Upper lobe of left lung (tissue), 6 donors: ENCODE results near the gene ZDHHC5. TPM values are rescaled to one million over a fixed set of nuclear protein-coding genes. Genes with fewer than 3 reads are reported as not detected.

Experiments used
- ATAC-seq, 2 donors: fragments of 200-7000 bp; cut with Tn5 transposase; one replicate each; pipeline ENCODE4 v1.9.1; 2022; ENCODE audit warnings: mild to moderate bottlenecking in 2 of 2, moderate library complexity in 2 of 2; ENCODE audit not compliant: low FRiP score in 2 of 2
- DNase-seq, 2 donors: peaks; one replicate each; pipeline ENCODE4 v3.0.0-alpha.2; 2019 to 2020
- H3K27ac ChIP-seq, 4 donors: fragments of 200-600 bp; sonication (generic); one replicate each; pipeline ENCODE4 v1.5.1; 2016 to 2019
- H3K27me3 ChIP-seq, 4 donors: fragments of 200-600 bp; sonication (generic); one replicate each; pipeline ENCODE4 v1.5.1; 2017 to 2019
- H3K36me3 ChIP-seq, 4 donors: fragments of 200-600 bp; sonication (generic); one replicate each; pipeline ENCODE4 v1.5.1; 2016 to 2019
- H3K4me1 ChIP-seq, 4 donors: fragments of 200-600 bp; sonication (generic); one replicate each; pipeline ENCODE4 v1.5.1; 2018 to 2019
- H3K4me3 ChIP-seq, 4 donors: fragments of 200-600 bp; sonication (generic); one replicate each; pipeline ENCODE4 v1.5.1; 2017 to 2019; ENCODE audit warnings: mild to moderate bottlenecking in 2 of 4, moderate library complexity in 1 of 4
- H3K9me3 ChIP-seq, 4 donors: fragments of 200-600 bp; sonication (generic); one replicate each; pipeline ENCODE4 v1.5.1; 2018 to 2019
- EP300 ChIP-seq, 4 donors: sonication (generic); formaldehyde crosslinking; IDR thresholded peaks; one replicate each; pipeline ENCODE4 v1.5.1; 2017; ENCODE audit warnings: antibody characterized with exemption in 4 of 4, control low read depth in 2 of 4
- POLR2A ChIP-seq, 4 donors: fragments of 450-650 bp; IDR thresholded peaks; one replicate each; pipeline ENCODE4 v1.5.1; 2016 to 2017; ENCODE audit warnings: antibody characterized with exemption in 4 of 4, mild to moderate bottlenecking in 2 of 4
- POLR2AphosphoS5 ChIP-seq, 2 donors: sonication (generic); formaldehyde crosslinking; IDR thresholded peaks; one replicate each; pipeline ENCODE4 v1.5.1; 2017; ENCODE audit warnings: antibody characterized with exemption in 2 of 2
- WGBS, 2 donors: methylation state at CpG; one replicate each; pipeline ENCODE4 v1.1.5; 2017 to 2018; 5-methylcytosine and 5-hydroxymethylcytosine counted together
- total RNA-seq, 6 donors: library from RNA; depleted of rRNA in 4 of 6; stranded (reverse); fragments of >200 nt in 4 of 6; gene quantifications; one replicate each; pipeline versions ENCODE4 v1.1.0 to v1.2.1, GENCODE V29; 2016 to 2021
- TF ChIP-seq, protein P1 (sequence below), 6 experiments: fragments of 450-650 bp in 4 of 6; fragments of 200-600 bp in 2 of 6; sonication (generic) in 2 of 6; IDR thresholded peaks; one replicate each; pipeline ENCODE4 v1.5.1; 2016 to 2019; ENCODE audit warnings: antibody characterized with exemption in 6 of 6
- donor health status: DM: no; HTN: no; CAD: no; lungs with moderate emphysema.
- donor health status: DM: no; HTN: yes; CAD: no; lungs with severe emphysema.

The ZDHHC5 gene
- total RNA-seq, 6 donors from 2014 or later = 45.1 to 81.9 (median 58.7) TPM

GRCh38 chr11:57638005-57638781 lies 29.7 kb upstream of the ZDHHC5 start:
- Histone ChIP-seq H3K36me3 (no peaks in the 10 kb centered on the region), H3K4me1 (peaks cover 25 to 36% (median 30%) of the 10 kb centered on the region in 4 donors), H3K4me3 (peak overlapping the region; percentile 56 to 86 (median 82)), H3K27ac (peak overlapping the region; percentile 81 to 90 (median 84)), H3K27me3 (no peaks in the 10 kb centered on the region), H3K9me3 (no peaks in the 10 kb centered on the region)
- ATAC-seq = peak; percentile 90 to 92
- WGBS, 2 donors = 0 to 1% methylated on average over 44 to 47 of the region's 47 CpGs
- TF ChIP-seq POLR2AphosphoS5 (IDR thresholded peaks at IDR 0.05) (peak; percentile 11 to 31), POLR2A (IDR thresholded peaks at IDR 0.05) (peak in 1 of 4 donors; percentile 43)
- TF ChIP-seq, protein P1, sequence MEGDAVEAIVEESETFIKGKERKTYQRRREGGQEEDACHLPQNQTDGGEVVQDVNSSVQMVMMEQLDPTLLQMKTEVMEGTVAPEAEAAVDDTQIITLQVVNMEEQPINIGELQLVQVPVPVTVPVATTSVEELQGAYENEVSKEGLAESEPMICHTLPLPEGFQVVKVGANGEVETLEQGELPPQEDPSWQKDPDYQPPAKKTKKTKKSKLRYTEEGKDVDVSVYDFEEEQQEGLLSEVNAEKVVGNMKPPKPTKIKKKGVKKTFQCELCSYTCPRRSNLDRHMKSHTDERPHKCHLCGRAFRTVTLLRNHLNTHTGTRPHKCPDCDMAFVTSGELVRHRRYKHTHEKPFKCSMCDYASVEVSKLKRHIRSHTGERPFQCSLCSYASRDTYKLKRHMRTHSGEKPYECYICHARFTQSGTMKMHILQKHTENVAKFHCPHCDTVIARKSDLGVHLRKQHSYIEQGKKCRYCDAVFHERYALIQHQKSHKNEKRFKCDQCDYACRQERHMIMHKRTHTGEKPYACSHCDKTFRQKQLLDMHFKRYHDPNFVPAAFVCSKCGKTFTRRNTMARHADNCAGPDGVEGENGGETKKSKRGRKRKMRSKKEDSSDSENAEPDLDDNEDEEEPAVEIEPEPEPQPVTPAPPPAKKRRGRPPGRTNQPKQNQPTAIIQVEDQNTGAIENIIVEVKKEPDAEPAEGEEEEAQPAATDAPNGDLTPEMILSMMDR (IDR thresholded peaks at IDR 0.05) = no peak
- peak; percentile 79 to 85 for DNase-seq

GRCh38 chr11:57638811-57639320 lies 29.0 kb upstream of the ZDHHC5 start:
- Histone ChIP-seq H3K27me3 (no peaks in the 10 kb centered on the region), H3K36me3 (no peaks in the 10 kb centered on the region), H3K9me3 (no peaks in the 10 kb centered on the region), H3K4me3 (peak overlapping the region; percentile 56 to 86 (median 82)), H3K4me1 (peaks cover 27 to 36% (median 32%) of the 10 kb centered on the region in 4 donors), H3K27ac (peak overlapping the region; percentile 81 to 90 (median 84))
- no peak for TF ChIP-seq POLR2AphosphoS5 (IDR thresholded peaks at IDR 0.05)
- no peak for TF ChIP-seq EP300 (IDR thresholded peaks at IDR 0.05)
- TF ChIP-seq, protein P1 (IDR thresholded peaks at IDR 0.05) = no peak
- no peak for TF ChIP-seq POLR2A (IDR thresholded peaks at IDR 0.05)
- ATAC-seq = peak in 1 of 2 donors; percentile 18
- DNase-seq = no peak
- WGBS, 2 donors = 0 to 1% methylated on average over 4 to 19 of the region's 19 CpGs

DNA sequence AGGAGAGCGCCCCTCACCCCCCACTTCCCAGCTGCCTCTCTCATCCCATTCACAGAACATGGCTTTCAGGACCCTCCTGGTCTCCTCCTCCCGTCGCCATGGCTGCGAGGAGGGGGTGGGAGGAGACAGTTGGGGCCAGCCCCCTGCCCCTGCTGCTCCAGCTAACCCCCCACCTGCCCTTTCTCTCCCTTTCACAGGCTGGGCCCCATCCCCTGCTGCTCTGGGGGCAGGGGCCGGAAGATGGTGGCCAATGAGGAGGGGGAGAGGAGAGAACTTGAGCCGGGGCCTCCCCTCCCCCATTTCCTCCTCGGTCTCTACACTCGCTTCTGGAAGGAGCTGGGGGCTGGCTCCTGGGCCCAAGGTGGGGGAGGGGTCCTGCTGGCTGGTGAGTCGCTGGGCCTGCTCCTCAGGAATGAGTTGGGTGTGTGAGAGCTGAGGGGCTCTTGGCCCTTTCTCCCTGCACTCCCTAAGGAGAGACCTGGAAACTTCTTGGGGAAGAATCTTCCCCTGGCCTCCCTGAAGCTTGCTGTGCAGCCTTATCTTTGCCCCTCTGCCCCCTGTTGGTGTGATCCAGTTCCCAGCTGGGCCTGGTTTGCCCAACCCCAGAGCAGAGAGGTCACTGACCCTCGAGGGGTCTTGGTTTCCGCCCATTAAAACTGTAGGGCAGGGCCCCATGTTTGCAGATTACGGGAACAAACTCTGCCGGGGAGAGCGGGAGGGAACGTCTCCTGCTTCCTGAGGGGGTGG lies 28.4 kb upstream of the ZDHHC5 start:
- ATAC-seq (no peak), DNase-seq (peak in 1 of 2 donors; percentile 50)
- WGBS, 2 donors = 11 to 17% methylated on average over 5 to 15 of the region's 15 CpGs
- Histone ChIP-seq H3K36me3 (no peaks in the 10 kb centered on the region), H3K4me1 (peaks cover 33 to 39% (median 36%) of the 10 kb centered on the region in 4 donors), H3K9me3 (no peaks in the 10 kb centered on the region), H3K27me3 (no peaks in the 10 kb centered on the region), H3K27ac (peak overlapping the region; percentile 21 to 90 (median 84)), H3K4me3 (peak overlapping the region; percentile 56 to 86 (median 82))
- no peak for TF ChIP-seq POLR2A (IDR thresholded peaks at IDR 0.05)
- no peak for TF ChIP-seq POLR2AphosphoS5 (IDR thresholded peaks at IDR 0.05)
- TF ChIP-seq EP300 (IDR thresholded peaks at IDR 0.05) = no peak
- TF ChIP-seq, protein P1 (IDR thresholded peaks at IDR 0.05) = no peak

DNA sequence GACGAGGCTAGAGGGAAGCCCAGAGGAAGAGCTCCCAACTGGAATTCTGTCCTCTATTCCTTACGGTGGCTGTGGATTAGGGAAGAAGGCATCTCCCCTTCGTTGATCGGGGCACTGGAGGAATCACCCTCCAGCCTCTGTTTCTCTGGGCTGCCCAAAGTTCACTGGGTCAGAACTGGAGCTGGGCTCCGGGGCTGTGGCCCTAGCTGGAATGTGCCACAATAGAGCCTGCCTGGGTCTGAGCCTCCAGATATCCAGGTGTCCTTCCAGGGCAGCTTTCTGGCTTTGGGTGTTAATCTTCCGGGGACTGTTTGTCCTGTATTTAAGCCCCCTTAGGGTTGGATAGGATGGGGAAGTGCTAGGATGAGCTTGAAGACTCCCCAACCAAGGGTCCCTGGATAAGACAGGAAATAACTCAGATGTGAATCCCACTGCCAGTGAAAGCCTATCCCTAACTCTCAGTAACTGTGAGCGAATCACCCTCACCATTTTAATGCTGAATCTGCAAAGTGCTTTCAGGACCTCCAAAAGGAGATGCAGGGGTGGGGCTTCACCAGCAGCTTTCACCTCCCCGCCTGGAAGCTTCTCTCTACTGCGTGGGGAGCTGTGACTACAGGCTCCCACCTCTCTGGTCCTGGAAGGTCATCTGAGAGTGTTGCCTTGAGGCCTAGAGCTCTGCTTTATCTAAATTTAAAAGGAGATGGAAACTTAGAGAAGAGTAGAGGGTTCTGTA lies 27.7 kb upstream of the ZDHHC5 start:
- Histone ChIP-seq H3K4me3 (peak overlapping the region in 3 of 4 donors; percentile 56 to 86 (median 85)), H3K27ac (peak overlapping the region; percentile 20 to 90 (median 84)), H3K36me3 (no peaks in the 10 kb centered on the region), H3K4me1 (peaks cover 40 to 46% (median 43%) of the 10 kb centered on the region in 4 donors), H3K9me3 (no peaks in the 10 kb centered on the region), H3K27me3 (no peaks in the 10 kb centered on the region)
- ATAC-seq = no peak
- no peak for DNase-seq
- 46 to 54% methylated on average over 7 to 9 of the region's 9 CpGs for WGBS, 2 donors
- TF ChIP-seq POLR2AphosphoS5 (IDR thresholded peaks at IDR 0.05) = no peak
- TF ChIP-seq, protein P1 (IDR thresholded peaks at IDR 0.05) = no peak
